ENCODE data around the gene MYO5C. TPM values are rescaled to one million over a fixed set of nuclear protein-coding genes. Genes with fewer than 3 reads are reported as not detected.

Gene MYO5C
- total RNA-seq, 3 donors from 2014 or later = 16.6 to 71.3 (median 51.5) TPM

- no peak for DNase-seq (ENCODE audit: low spot score in 2 of 2)
These were observed 130.9 kb downstream of the MYO5C start for GRCh38 chr15:52164631-52165265.

GRCh38 chr15:52163321-52164190, 132.0 kb downstream of the MYO5C start:
- Histone ChIP-seq H3K27ac (no peak overlapping the region), H3K4me1 (no peaks in the 10 kb centered on the region), H3K9me3 (no peaks in the 10 kb centered on the region), H3K27me3 (no peaks in the 10 kb centered on the region), H3K36me3 (no peaks in the 10 kb centered on the region), H3K4me3 (no peak overlapping the region)
- intact Hi-C loops (cut with DNase I; ENCODE audit: low total_unique reads) = no loop called here
- DNase-seq (ENCODE audit: low spot score in 2 of 2) = no peak
- TF ChIP-seq POLR2A (IDR thresholded peaks at IDR 0.05) = no peak
- no peak for TF ChIP-seq POLR2AphosphoS5 (IDR thresholded peaks at IDR 0.05)
- TF ChIP-seq, protein P1, sequence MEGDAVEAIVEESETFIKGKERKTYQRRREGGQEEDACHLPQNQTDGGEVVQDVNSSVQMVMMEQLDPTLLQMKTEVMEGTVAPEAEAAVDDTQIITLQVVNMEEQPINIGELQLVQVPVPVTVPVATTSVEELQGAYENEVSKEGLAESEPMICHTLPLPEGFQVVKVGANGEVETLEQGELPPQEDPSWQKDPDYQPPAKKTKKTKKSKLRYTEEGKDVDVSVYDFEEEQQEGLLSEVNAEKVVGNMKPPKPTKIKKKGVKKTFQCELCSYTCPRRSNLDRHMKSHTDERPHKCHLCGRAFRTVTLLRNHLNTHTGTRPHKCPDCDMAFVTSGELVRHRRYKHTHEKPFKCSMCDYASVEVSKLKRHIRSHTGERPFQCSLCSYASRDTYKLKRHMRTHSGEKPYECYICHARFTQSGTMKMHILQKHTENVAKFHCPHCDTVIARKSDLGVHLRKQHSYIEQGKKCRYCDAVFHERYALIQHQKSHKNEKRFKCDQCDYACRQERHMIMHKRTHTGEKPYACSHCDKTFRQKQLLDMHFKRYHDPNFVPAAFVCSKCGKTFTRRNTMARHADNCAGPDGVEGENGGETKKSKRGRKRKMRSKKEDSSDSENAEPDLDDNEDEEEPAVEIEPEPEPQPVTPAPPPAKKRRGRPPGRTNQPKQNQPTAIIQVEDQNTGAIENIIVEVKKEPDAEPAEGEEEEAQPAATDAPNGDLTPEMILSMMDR (IDR thresholded peaks at IDR 0.05) = no peak

More at GRCh38 chr15:52164631-52165265, 130.9 kb downstream of the MYO5C start:
- H3K27ac ChIP-seq = no peak overlapping the region
- no peaks in the 10 kb centered on the region for H3K36me3 ChIP-seq
- H3K9me3 ChIP-seq = no peaks in the 10 kb centered on the region
- H3K4me3 ChIP-seq = no peak overlapping the region
- H3K27me3 ChIP-seq = no peaks in the 10 kb centered on the region
- intact Hi-C loops (cut with DNase I; ENCODE audit: low total_unique reads) = no loop called here
- no peak for TF ChIP-seq POLR2AphosphoS5 (IDR thresholded peaks at IDR 0.05)
- no peak for TF ChIP-seq POLR2A (IDR thresholded peaks at IDR 0.05)
- TF ChIP-seq, protein P1 (IDR thresholded peaks at IDR 0.05) = no peak
- H3K4me1 ChIP-seq = no peaks in the 10 kb centered on the region

DNA sequence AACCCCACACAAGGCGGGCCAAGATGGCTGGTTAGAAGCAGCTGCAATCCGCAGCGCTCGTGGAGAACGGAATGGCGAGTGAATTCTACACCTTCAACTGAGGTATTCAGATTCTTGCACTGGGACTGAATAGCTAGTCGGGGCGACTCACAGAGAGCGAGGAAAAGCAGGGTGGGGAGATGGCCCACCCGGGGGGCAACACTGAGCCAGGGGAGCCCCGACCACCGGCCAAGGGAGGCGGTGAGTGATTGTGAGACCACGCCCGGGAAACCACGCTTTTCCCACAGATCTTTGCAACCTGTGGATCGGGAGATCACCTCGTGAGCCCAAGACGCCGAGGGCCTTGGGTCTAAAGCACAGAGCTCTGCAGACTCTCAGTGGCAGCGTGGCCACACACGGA, 132.7 kb downstream of the MYO5C start:
- H3K27me3 ChIP-seq = no peaks in the 10 kb centered on the region
- TF ChIP-seq POLR2AphosphoS5 (IDR thresholded peaks at IDR 0.05) (no peak), POLR2A (IDR thresholded peaks at IDR 0.05) (no peak)
- TF ChIP-seq, protein P1 (IDR thresholded peaks at IDR 0.05) = no peak
- no peak overlapping the region for H3K27ac ChIP-seq
- H3K9me3 ChIP-seq = no peaks in the 10 kb centered on the region
- intact Hi-C loops (cut with DNase I; ENCODE audit: low total_unique reads) = no loop called here
- H3K4me3 ChIP-seq = no peak overlapping the region
- H3K36me3 ChIP-seq = no peaks in the 10 kb centered on the region
- no peak for DNase-seq (ENCODE audit: low spot score in 2 of 2)
- H3K4me1 ChIP-seq = no peaks in the 10 kb centered on the region

DNA sequence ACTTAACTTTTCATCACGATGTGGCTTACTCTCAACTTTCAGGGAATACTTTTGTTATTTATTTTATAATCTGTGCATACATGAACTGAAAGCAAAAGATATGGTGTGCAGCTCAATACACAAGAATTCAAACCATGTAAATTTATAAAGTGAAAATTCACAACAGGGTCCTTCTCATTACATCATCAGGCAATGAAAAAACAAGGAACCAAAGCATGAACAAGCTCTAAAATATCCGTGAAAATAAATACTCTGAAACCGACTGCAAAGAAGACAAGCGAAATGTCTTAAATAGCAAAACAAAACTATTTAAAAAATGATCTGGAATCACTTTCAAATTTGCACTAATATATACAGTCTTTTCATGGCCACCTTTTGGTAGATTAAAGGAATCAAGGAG, 133.3 kb downstream of the MYO5C start:
- intact Hi-C loops (cut with DNase I; ENCODE audit: low total_unique reads) = no loop called here
- Histone ChIP-seq H3K27me3 (no peaks in the 10 kb centered on the region), H3K36me3 (no peaks in the 10 kb centered on the region), H3K27ac (no peak overlapping the region), H3K4me1 (no peaks in the 10 kb centered on the region), H3K4me3 (no peak overlapping the region), H3K9me3 (no peaks in the 10 kb centered on the region)
- no peak for DNase-seq (ENCODE audit: low spot score in 2 of 2)
- TF ChIP-seq, protein P1 (IDR thresholded peaks at IDR 0.05) = no peak
- TF ChIP-seq POLR2AphosphoS5 (IDR thresholded peaks at IDR 0.05) (no peak), POLR2A (IDR thresholded peaks at IDR 0.05) (no peak)

DNA sequence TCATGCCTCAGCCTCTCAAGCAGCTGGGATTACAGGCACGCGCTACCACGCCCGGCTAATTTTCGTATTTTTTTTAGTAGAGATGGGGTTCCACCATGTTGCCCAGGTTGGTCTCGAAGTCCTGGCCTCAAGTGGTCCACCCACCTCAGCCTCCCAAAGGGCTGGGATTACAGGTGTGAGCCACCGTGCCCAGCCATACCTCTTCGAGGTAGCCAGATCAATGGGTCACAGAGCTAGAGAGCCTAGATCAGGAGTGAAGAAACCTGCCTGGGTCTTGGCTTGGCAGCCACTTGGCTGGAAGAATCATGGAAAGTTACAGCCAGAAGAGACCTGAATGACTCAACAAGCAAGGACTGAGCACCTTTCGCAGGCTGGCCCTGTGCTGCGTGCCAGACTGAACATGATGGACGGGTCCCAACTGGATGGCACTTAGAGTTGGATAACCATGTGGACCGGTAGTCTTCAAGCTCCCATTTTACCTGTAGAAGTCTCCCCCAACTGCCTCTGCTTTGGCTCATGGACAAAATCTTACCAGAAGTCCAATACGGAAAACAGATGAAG, 134.1 kb downstream of the MYO5C start:
- TF ChIP-seq, protein P1 (IDR thresholded peaks at IDR 0.05) = no peak
- TF ChIP-seq POLR2AphosphoS5 (IDR thresholded peaks at IDR 0.05) = no peak
- no peak for TF ChIP-seq POLR2A (IDR thresholded peaks at IDR 0.05)
- Histone ChIP-seq H3K27ac (no peak overlapping the region), H3K36me3 (no peaks in the 10 kb centered on the region), H3K4me1 (no peaks in the 10 kb centered on the region), H3K27me3 (no peaks in the 10 kb centered on the region), H3K4me3 (no peak overlapping the region), H3K9me3 (no peaks in the 10 kb centered on the region)
- intact Hi-C loops (cut with DNase I; ENCODE audit: low total_unique reads) = no loop called here
- no peak for DNase-seq (ENCODE audit: low spot score in 2 of 2)

Measured in breast epithelium (tissue), 4 donors.